Spleen (tissue), 7 donors: Measurements from ENCODE around the gene DNAI2.

Experiments used
- CTCF ChIP-seq, 11 experiments: fragments of 200-600 bp in 7 of 11; fragments of 450-650 bp in 4 of 11; sonication (generic) in 4 of 11; IDR thresholded peaks in 8 of 11; conservative IDR thresholded peaks in 3 of 11; 1 replicate in 7 of 11; 2 replicates in 4 of 11; pipeline versions ENCODE4 v1.4.0 to v1.8.0; 2016 to 2021; ENCODE audit warnings: antibody characterized with exemption in 11 of 11, inconsistent platforms in 4 of 11, mild to moderate bottlenecking in 1 of 11
- POLR2AphosphoS5 ChIP-seq, 3 donors: sonication (generic); formaldehyde crosslinking; IDR thresholded peaks; one replicate each; pipeline ENCODE4 v1.5.1; 2017; ENCODE audit warnings: antibody characterized with exemption in 3 of 3
- donor health status: DM: no; HTN: no; CAD: no; lungs with moderate emphysema.
- donor health status: DM: no; HTN: no; CAD: no.
- donor health status: DM: no; HTN: no; CAD: no.

GRCh38 chr17:74257311-74257710, 16.7 kb upstream of the DNAI2 start:
- TF ChIP-seq POLR2AphosphoS5 (IDR thresholded peaks at IDR 0.05) (no peak), CTCF (IDR thresholded peaks at IDR 0.05 in 8 of 11, conservative IDR thresholded peaks at IDR 0.05 in 3 of 11) (no peak)
